Thyroid gland (tissue), 4 donors: ENCODE data around the gene ULK3. TPM values are rescaled to one million over a fixed set of nuclear protein-coding genes. Genes with fewer than 3 reads are reported as not detected.

Experiments used
- DNase-seq, 2 donors: peaks; one replicate each; pipeline ENCODE4 v3.0.0-alpha.2; 2019
- H3K27ac ChIP-seq, 3 donors: fragments of 200-600 bp; sonication (generic); 1 replicate in 2 of 3; 2 replicates in 1 of 3; pipeline ENCODE4 v1.5.1; 2016 to 2019; ENCODE audit warnings: mild to moderate bottlenecking in 1 of 3, moderate library complexity in 1 of 3
- H3K27me3 ChIP-seq: fragments of 200-600 bp; sonication (generic); one replicate; pipeline ENCODE4 v1.5.1; 2019
- H3K36me3 ChIP-seq, 2 donors: fragments of 200-600 bp; sonication (generic); one replicate each; pipeline ENCODE4 v1.5.1; 2016 to 2019
- H3K4me1 ChIP-seq, 2 donors: fragments of 200-600 bp; sonication (generic); one replicate each; pipeline ENCODE4 v1.5.1; 2017 to 2019
- H3K4me3 ChIP-seq, 3 donors: fragments of 200-600 bp; sonication (generic); replicated peaks in 1 of 3; 1 replicate in 2 of 3; 2 replicates in 1 of 3; pipeline ENCODE4 v1.5.1; 2016; ENCODE audit warnings: mild to moderate bottlenecking in 1 of 3
- H3K9me3 ChIP-seq: fragments of 200-600 bp; sonication (generic); one replicate; pipeline ENCODE4 v1.5.1; 2017
- CTCF ChIP-seq, 6 experiments: fragments of 200-600 bp in 3 of 6; fragments of 450-650 bp in 3 of 6; sonication (generic) in 3 of 6; IDR thresholded peaks; one replicate each; pipeline ENCODE4 v1.5.1; 2016 to 2019; ENCODE audit warnings: antibody characterized with exemption in 6 of 6, mild to moderate bottlenecking in 2 of 6, inconsistent platforms in 1 of 6, moderate library complexity in 1 of 6
- POLR2A ChIP-seq, 2 donors: fragments of 450-650 bp; IDR thresholded peaks; one replicate each; pipeline ENCODE4 v1.6.1; 2017; ENCODE audit warnings: antibody characterized with exemption in 2 of 2, mild to moderate bottlenecking in 2 of 2, moderate library complexity in 1 of 2
- WGBS, 2 donors: methylation state at CpG; one replicate each; pipeline ENCODE4 v1.1.5; 2017; 5-methylcytosine and 5-hydroxymethylcytosine counted together
- intact Hi-C: fragments of 100-400 bp; cut with DNase I; formaldehyde crosslinking; loops from one replicate; pipeline ENCODE4 v1.15.1; 2023
- total RNA-seq, 4 donors: library from RNA; depleted of rRNA; stranded (reverse); fragments of >200 nt; gene quantifications; one replicate each; pipeline ENCODE4 v1.2.3, GENCODE V29; 2016

Gene ULK3
- total RNA-seq, 4 donors from 2014 or later = 40.9 to 91.1 (median 74.7) TPM

DNA sequence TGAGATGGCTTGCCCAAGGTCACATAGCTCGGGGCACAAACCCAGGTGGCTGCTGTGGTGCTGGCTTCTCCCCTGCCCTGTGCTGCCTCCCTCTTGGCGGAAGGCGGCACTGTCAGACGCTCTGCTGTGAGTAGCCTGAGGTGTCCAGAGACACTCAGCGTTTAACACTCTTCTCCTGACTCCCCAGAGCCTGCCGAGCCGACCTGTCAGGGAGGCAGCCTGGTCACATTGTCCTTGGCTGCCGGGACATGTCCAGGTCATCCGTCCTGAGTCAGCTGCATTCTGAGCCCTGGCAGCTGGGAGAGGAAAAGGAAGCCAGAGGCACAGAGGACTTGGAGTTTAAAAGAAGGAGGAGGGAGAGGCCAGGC, 25.6 kb downstream of the ULK3 start:
- Histone ChIP-seq H3K4me1 (no peaks in the 10 kb centered on the region), H3K36me3 (no peaks in the 10 kb centered on the region), H3K27me3 (no peaks in the 10 kb centered on the region), H3K27ac (no peak overlapping the region), H3K9me3 (no peaks in the 10 kb centered on the region), H3K4me3 (no peak overlapping the region)
- intact Hi-C loops = no loop called here
- TF ChIP-seq POLR2A (IDR thresholded peaks at IDR 0.05) (no peak), CTCF (IDR thresholded peaks at IDR 0.05) (no peak)
- no peak for DNase-seq
- 33% methylated on average over 3 to 9 of the region's 9 CpGs for WGBS, 2 donors

GRCh38 chr15:74816624-74817369, 26.2 kb downstream of the ULK3 start:
- Histone ChIP-seq H3K27me3 (no peaks in the 10 kb centered on the region), H3K4me3 (no peak overlapping the region), H3K36me3 (no peaks in the 10 kb centered on the region), H3K4me1 (no peaks in the 10 kb centered on the region), H3K27ac (no peak overlapping the region), H3K9me3 (no peaks in the 10 kb centered on the region)
- DNase-seq = no peak
- 62 to 64% methylated on average over 19 of the region's 19 CpGs for WGBS, 2 donors
- TF ChIP-seq POLR2A (IDR thresholded peaks at IDR 0.05) (no peak), CTCF (IDR thresholded peaks at IDR 0.05) (no peak)
- intact Hi-C loops = no loop called here

DNA sequence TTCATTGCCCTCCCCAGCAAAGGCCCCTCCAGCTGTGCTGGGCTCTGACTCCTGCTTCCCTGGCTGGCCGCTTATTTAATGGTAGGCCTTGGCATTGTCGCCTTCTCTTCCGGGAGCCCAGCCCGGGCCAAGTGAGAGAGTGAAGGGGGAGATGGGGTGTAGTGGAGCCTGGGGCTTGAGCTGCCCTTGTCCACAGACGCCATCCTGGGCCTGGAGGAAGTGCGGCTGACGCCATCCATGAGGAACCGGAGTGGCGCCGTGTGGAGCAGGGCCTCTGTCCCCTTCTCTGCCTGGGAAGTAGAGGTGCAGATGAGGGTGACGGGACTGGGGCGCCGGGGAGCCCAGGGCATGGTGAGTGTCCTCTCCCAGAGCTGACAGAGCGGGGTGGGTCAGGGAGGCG, 27.0 kb downstream of the ULK3 start:
- Histone ChIP-seq H3K27me3 (no peaks in the 10 kb centered on the region), H3K4me1 (no peaks in the 10 kb centered on the region), H3K27ac (no peak overlapping the region), H3K36me3 (no peaks in the 10 kb centered on the region), H3K9me3 (no peaks in the 10 kb centered on the region), H3K4me3 (no peak overlapping the region)
- DNase-seq = no peak
- intact Hi-C loops = no loop called here
- TF ChIP-seq CTCF (IDR thresholded peaks at IDR 0.05) (no peak), POLR2A (IDR thresholded peaks at IDR 0.05) (no peak)
- 93 to 94% methylated on average over 13 to 14 of the region's 15 CpGs for WGBS, 2 donors

- no peaks in the 10 kb centered on the region for H3K9me3 ChIP-seq
- H3K36me3 ChIP-seq = no peaks in the 10 kb centered on the region
- no peaks in the 10 kb centered on the region for H3K4me1 ChIP-seq
- H3K27ac ChIP-seq = peak overlapping the region in 1 of 3 donors; percentile 40
- WGBS, 2 donors = 63 to 74% methylated on average over 9 to 10 of the region's 10 CpGs
- intact Hi-C loops = no loop called here
- DNase-seq = peak; percentile 66 to 73
- TF ChIP-seq CTCF (IDR thresholded peaks at IDR 0.05) = no peak
- TF ChIP-seq POLR2A (IDR thresholded peaks at IDR 0.05) = no peak
- H3K27me3 ChIP-seq = no peaks in the 10 kb centered on the region
- no peak overlapping the region for H3K4me3 ChIP-seq
Observed at GRCh38 chr15:74815121-74815934, 27.6 kb downstream of the ULK3 start.

- intact Hi-C loops = no loop called here
- Histone ChIP-seq H3K4me1 (peaks cover 0 to 14% of the 10 kb centered on the region in 2 donors), H3K27ac (no peak within 1 kb of the TSS), H3K36me3 (no peaks in the 10 kb centered on the region), H3K4me3 (no peak within 1 kb of the TSS), H3K27me3 (no peaks in the 10 kb centered on the region), H3K9me3 (no peaks in the 10 kb centered on the region)
- no peak for TF ChIP-seq CTCF (IDR thresholded peaks at IDR 0.05)
- no peak for TF ChIP-seq POLR2A (IDR thresholded peaks at IDR 0.05)
- no peak for DNase-seq
- WGBS, 2 donors = 77 to 83% methylated on average over 9 to 12 of the region's 12 CpGs
Observed at GRCh38 chr15:74812533-74812932, 30.4 kb downstream of the ULK3 start, which contains the start of gene LMAN1L. LMAN1L (plus strand) TSS chr15:74812835; CDS start chr15:74812855, 20 bp downstream.
